DMS 273 treated with DMSO at 0.1 percent for 48 hours (cell line): ENCODE measurements around the gene APOC4.
"Not testable (repeated sequence)": the region's sequence is repeated elsewhere in the genome, so short reads cannot be mapped to it uniquely, and the experiment has no call there.

ENCODE experiments used
- DNase-seq: peaks from one replicate; lab custom pipeline; 2025; lab: John Stamatoyannopoulos, UW

The APOC4 gene

GRCh38 chr19:44958090-44958489 lies 16.1 kb downstream of the APOC4 start:
- DNase-seq = no peak

- no peak for DNase-seq
Observed at GRCh38 chr19:44959691-44960090, 17.7 kb downstream of the APOC4 start.

- DNase-seq = no peak
Observed at GRCh38 chr19:44960906-44961728, 19.1 kb downstream of the APOC4 start.

DNA sequence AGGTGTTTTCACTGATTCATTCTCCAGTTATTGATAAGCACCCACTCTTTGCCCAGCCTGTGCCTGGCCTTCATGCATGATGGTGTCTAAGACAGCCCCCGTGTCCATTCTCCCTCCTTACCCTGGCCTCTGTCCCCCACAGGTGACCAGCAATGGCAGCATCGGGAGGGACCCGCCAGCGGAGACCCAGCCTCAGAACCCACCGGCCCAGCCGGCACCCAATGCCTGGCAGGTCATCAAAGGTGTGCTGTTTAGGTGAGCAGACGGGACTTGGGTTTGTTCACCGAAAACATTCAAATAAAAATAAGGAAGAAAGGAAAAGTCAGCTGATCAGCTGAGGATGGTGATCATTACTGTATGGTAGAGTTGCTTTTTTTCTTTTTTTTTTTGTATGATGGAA lies 19.8 kb downstream of the APOC4 start:
- no peak for DNase-seq

DNA sequence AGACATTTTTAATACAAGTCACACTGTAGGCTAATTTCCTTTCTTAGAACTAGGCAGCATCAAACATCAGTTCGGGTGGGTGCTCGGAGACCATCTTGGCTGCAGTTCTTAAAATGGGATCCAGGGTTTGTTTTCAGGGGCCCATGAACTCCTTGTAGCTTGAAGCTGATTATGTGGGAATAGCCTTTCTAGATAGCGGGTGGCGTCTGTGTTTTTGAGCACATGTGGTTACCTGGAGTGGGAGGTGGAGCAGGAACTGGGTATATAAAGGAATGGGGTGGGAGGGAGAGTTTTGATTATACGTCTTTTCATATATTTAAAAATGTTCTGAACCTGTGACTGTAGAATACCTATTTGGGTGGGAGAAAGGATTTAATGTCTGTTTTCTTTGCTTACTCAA lies 26.1 kb downstream of the APOC4 start:
- DNase-seq = no peak

DNA sequence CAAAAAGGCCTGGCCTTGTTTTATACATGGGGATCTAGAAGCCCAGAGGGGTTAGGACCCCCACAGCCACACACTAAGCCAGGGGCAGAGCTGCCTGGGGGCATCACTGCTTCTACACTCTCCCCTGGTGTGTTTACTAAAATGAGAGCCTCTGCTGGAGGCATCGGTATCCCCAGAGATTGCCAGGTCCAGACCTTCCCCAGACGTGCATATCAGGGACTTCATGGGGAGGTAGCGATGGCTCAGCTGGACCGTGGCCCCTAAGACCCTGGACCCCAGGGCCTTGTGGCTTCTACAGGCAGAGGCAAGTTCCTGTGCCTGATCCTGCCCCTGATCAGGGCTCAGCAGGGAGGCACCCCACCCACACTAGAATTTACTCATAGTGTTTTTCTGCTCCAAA lies 26.6 kb downstream of the APOC4 start:
- no peak for DNase-seq

- no peak for DNase-seq
Observed at GRCh38 chr19:44969437-44969836, 27.4 kb downstream of the APOC4 start.

- not testable (repeated sequence) for DNase-seq
Observed at GRCh38 chr19:44971451-44971850, 29.4 kb downstream of the APOC4 start.

GRCh38 chr19:44972802-44973201 lies 30.8 kb downstream of the APOC4 start:
- no peak for DNase-seq

- no peak for DNase-seq
Observed at GRCh38 chr19:44973982-44974735, 32.1 kb downstream of the APOC4 start.

GRCh38 chr19:44974857-44975256 lies 32.8 kb downstream of the APOC4 start:
- DNase-seq = no peak

- DNase-seq = no peak
Observed at GRCh38 chr19:44975444-44975843, 33.4 kb downstream of the APOC4 start.

DNA sequence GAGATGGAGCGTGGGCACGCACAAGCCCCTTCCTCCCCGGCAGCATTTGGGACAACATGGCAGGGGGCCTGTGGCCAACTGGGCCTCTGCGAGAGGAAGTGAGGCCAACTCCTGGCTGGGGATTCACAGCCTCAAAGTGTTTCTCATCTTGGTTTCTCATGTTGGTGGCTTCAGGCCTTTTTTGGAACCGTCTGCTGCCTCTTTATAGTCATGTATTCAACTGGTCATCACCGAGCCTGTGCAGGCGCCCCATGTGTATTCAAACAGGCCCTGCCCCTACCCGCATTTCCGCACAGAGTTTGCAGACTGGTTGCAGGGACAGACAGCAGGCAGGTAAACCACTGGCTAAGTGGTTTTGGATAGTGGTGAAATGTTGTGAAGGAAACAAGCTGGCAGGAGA lies 42.0 kb downstream of the APOC4 start:
- no peak for DNase-seq

DNA sequence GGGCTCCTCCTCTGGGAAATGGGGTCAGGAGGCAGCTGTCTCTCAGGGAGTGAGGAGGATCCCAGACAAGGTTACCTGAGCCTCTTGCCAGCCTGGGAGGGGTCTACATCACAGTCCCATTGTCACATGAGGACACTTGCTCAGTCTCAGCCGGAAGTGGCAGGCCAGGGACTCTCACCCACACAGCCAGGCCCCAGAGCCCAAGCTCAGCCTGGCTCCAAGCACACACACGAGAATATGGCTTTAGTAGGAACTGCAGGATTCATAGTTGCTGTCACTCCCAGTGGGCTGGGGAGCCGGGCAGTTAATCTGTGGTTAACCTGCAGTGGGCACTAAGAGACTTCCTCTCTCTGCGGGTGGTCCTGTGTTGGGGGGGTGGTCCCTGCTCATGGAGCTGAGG lies 43.4 kb downstream of the APOC4 start:
- no peak for DNase-seq

DNA sequence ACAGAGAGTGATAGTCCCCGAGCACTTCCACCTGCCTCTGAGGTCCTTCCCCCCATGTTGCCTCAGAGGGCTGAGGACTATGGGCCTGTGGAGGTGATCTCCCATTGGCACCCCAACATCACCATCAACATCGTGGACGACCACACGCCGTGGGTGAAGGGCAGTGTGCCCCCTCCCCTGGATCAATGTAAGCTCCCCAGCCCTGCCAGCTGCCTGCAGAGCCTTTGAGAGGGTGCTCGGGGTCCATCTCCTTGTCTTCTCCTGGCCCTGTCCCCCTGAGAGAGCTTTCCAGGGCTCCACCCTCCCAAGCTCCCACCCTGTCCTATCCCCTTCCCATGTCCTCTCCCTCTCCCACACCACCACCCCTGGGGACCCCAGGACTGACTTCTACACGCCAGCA lies 44.4 kb downstream of the APOC4 start:
- DNase-seq = no peak

GRCh38 chr19:44987148-44987675 lies 45.2 kb downstream of the APOC4 start:
- DNase-seq = no peak

DNA sequence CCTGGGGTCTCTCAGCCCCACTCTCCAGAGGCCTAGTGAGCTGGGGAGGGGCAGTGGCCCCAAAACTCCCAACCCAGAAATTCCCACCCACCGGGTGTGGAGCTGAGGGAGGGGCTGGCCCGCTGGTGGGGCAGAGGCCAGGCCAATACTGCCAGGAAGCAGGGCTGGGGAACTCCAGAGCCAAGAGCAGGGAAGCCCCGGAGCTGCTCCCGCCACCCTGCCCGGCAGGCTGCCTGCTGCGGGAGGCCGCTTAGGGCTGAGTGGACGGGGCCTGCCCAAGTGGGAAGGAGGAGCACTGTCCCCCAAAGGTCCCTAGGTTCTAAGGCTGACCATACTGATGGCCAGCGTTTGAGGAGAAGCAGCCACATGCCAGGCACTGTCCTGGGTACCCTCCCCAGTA lies 46.2 kb downstream of the APOC4 start:
- no peak for DNase-seq

GRCh38 chr19:44988896-44989556 lies 47.0 kb downstream of the APOC4 start:
- peak; percentile 61 for DNase-seq

DNA sequence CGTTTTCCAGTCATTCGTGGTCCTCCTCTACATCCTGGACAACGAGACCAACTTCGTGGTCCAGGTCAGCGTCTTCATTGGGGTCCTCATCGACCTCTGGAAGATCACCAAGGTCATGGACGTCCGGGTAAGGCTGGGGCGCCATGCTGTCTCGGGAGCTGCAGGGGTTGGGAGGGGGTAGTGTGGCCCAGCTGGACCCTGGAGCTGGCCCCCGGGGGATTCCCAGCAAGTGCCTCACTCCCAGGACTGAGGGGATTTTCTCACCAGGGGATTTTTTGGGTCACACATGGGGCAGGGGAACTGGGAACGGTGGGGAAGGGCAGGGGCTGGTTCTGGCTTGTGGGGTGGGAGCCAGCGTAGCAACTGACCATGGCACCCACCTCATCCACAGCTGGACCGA lies 48.4 kb downstream of the APOC4 start:
- DNase-seq = no peak

- no peak for DNase-seq
Observed at GRCh38 chr19:44990966-44991365, 48.9 kb downstream of the APOC4 start.

DNA sequence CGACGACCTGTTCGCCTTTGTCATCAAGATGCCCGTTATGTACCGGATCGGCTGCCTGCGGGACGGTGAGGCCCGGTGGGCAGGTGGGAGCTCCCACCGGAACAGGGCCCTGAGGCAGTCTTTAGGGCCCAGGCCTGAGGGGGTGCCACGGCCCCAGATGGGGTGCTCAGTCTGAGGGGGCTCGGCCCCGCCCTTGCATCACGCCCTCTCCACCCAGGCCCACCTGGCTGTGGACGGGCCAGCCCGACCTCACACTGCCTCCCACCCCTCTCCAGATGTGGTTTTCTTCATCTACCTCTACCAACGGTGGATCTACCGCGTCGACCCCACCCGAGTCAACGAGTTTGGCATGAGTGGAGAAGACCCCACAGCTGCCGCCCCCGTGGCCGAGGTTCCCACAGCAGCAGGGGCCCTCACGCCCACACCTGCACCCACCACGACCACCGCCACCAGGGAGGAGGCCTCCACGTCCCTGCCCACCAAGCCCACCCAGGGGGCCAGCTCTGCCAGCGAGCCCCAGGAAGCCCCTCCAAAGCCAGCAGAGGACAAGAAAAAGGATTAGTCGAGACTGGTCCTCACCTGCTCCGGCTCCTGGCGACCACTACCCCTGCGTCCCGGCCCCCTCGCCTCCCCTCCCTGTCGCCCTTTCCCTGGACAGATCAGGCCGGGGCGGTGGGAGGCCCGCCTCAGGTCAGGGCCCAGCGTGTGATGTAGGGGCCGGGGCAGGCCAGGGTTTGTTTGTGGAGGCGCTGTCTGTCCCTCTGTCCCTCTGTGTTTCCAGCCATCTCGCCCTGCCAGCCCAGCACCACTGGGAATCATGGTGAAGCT lies 50.5 kb downstream of the APOC4 start:
- DNase-seq = no peak

DNA sequence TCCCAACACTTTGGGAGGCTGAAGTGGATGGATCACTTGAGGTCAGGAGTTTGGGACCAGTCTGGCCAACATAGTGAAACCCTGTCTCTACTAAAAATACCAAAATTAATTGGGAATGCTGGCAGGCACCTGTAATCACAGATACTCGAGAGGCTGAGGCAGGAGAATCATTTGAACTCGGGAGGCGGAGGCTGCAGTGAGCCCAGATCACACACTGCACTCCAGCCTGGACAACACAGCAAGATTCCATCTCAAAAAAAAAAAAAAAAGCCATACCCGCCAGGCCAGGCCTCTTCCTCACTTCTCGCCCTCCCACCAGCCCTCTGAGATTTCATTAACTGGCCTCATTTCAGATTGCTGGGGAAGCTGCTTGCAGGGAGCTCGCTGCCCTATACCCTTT lies 51.5 kb downstream of the APOC4 start:
- no peak for DNase-seq
